Uterine smooth muscle cell (primary cell): ENCODE measurements around the gene DCXR. TPM values are rescaled to one million over a fixed set of nuclear protein-coding genes. Genes with fewer than 3 reads are reported as not detected.

Source experiments
- total RNA-seq: library from RNA; depleted of rRNA; stranded (reverse); fragments of >200 nt; gene quantifications from 2 replicates; pipeline ENCODE4 v1.2.3, GENCODE V29; 2014

The DCXR gene
- total RNA-seq, result 47.3 and 55.2 TPM in 2 replicates

GRCh38 chr17:82037092-82037888 is at the start of gene DCXR:
Gene DCXR, minus strand, starts transcription at chr17:82037697. Its CDS starts 15 bp downstream, at chr17:82037682.

GRCh38 chr17:82065638-82066303 is 28.3 kb upstream of the DCXR start, which contains the start of gene DUS1L:
Gene DUS1L, minus strand, starts transcription at chr17:82065804. Its CDS starts 745 bp downstream, at chr17:82065059.

GRCh38 chr17:82051776-82052637 is 14.5 kb upstream of the DCXR start, which contains the start of the genes GPS1 and RFNG:
Gene GPS1, plus strand, starts transcription at chr17:82051898. Its CDS starts 34 bp downstream, at chr17:82051932.
Gene RFNG, minus strand, starts transcription at chr17:82051811. Its CDS starts 45 bp downstream, at chr17:82051766.

GRCh38 chr17:82031303-82031884 is 6.1 kb downstream of the DCXR start, which contains the start of gene RAC3:
Gene RAC3, plus strand, starts transcription at chr17:82031678. Its CDS starts 84 bp downstream, at chr17:82031762.

GRCh38 chr17:82022981-82023446 is 14.5 kb downstream of the DCXR start, which contains the start of gene LRRC45:
Gene LRRC45, plus strand, starts transcription at chr17:82023305. Its CDS starts 339 bp downstream, at chr17:82023644.

GRCh38 chr17:82022310-82022980 is 15.1 kb downstream of the DCXR start, which contains the start of gene CENPX:
Gene CENPX, minus strand, starts transcription at chr17:82022878. Its CDS starts 17 bp downstream, at chr17:82022861.

Other genes starting within 250 kb of the DCXR start
- not detected in 2 replicates for gene GCGR, start 233.5 kb downstream of the DCXR start, total RNA-seq
- 85.0 and 126 TPM in 2 replicates for gene MCRIP1, start 204.4 kb downstream of the DCXR start, total RNA-seq
- gene PPP1R27, start 202.6 kb downstream of the DCXR start, total RNA-seq, result not detected in 2 replicates
- 1,482 and 2,745 TPM in 2 replicates for gene P4HB, start 177.2 kb downstream of the DCXR start, total RNA-seq
- gene ARHGDIA, start 166.4 kb downstream of the DCXR start, total RNA-seq, result 159 and 234 TPM in 2 replicates
- 129 and 334 TPM in 2 replicates for gene ALYREF, start 146.1 kb downstream of the DCXR start, total RNA-seq
- gene ANAPC11, start 146.0 kb downstream of the DCXR start, total RNA-seq, result 228 and 235 TPM in 2 replicates
- 0.22 and 0.25 TPM in 2 replicates for gene NPB, start 135.5 kb downstream of the DCXR start, total RNA-seq
- 108 TPM in 2 replicates for gene PCYT2, start 126.3 kb downstream of the DCXR start, total RNA-seq
- 32.2 and 36.1 TPM in 2 replicates for gene SIRT7, start 119.5 kb downstream of the DCXR start, total RNA-seq
- 25.9 and 39.5 TPM in 2 replicates for gene MAFG, start 110.0 kb downstream of the DCXR start, total RNA-seq
- gene PYCR1, start 100.4 kb downstream of the DCXR start, total RNA-seq, result 92.4 and 182 TPM in 2 replicates
- gene MYADML2, start 90.5 kb downstream of the DCXR start, total RNA-seq, result 0.12 TPM in 1 of 2 replicates, not detected in the other
- gene NOTUM, start 76.5 kb downstream of the DCXR start, total RNA-seq, result under 0.01 TPM in 2 replicates
- gene ASPSCR1, start 60.1 kb downstream of the DCXR start, total RNA-seq, result 26.8 and 30.4 TPM in 2 replicates
- gene CENPX, start 14.8 kb downstream of the DCXR start, total RNA-seq, result 22.2 and 55.8 TPM in 2 replicates
- gene LRRC45, start 14.4 kb downstream of the DCXR start, total RNA-seq, result 18.6 and 28.7 TPM in 2 replicates
- gene RAC3, start 6.0 kb downstream of the DCXR start, total RNA-seq, result 7.4 and 9.0 TPM in 2 replicates
- gene RFNG, start 14.1 kb upstream of the DCXR start, total RNA-seq, result 28.7 and 50.9 TPM in 2 replicates
- gene GPS1, start 14.2 kb upstream of the DCXR start, total RNA-seq, result 99.2 and 137 TPM in 2 replicates
- gene DUS1L, start 28.1 kb upstream of the DCXR start, total RNA-seq, result 70.9 and 85.4 TPM in 2 replicates
- 234 and 261 TPM in 2 replicates for gene FASN, start 60.5 kb upstream of the DCXR start, total RNA-seq
- 21.7 and 22.1 TPM in 2 replicates for gene CCDC57, start 175.1 kb upstream of the DCXR start, total RNA-seq
- gene SLC16A3, start 191.3 kb upstream of the DCXR start, total RNA-seq, result 119 and 123 TPM in 2 replicates
- 57.6 and 59.3 TPM in 2 replicates for gene CSNK1D, start 236.0 kb upstream of the DCXR start, total RNA-seq